Superior temporal gyrus (tissue), 1 donor: ENCODE data around the gene FBF1.
"Not testable (repeated sequence)": the region's sequence is repeated elsewhere in the genome, so short reads cannot be mapped to it uniquely, and the experiment has no call there.

ENCODE experiments used
- DNase-seq: peaks from one replicate; pipeline ENCODE4 v3.0.0-alpha.2; 2016; ENCODE audit errors: extremely low spot score

The FBF1 gene

GRCh38 chr17:75876938-75877751, 63.7 kb downstream of the FBF1 start:
- DNase-seq: peak; percentile 75

GRCh38 chr17:75876190-75876937, 64.5 kb downstream of the FBF1 start:
- no peak for DNase-seq

GRCh38 chr17:75875940-75876189, 65.0 kb downstream of the FBF1 start:
- DNase-seq: no peak

- no peak for DNase-seq
These were observed 65.5 kb downstream of the FBF1 start for GRCh38 chr17:75875182-75875939.

- DNase-seq: no peak
These were observed 66.3 kb downstream of the FBF1 start for GRCh38 chr17:75874323-75875181.

- DNase-seq: no peak
These were observed 67.1 kb downstream of the FBF1 start for GRCh38 chr17:75873587-75874322.

- no peak for DNase-seq
These were observed 68.1 kb downstream of the FBF1 start for GRCh38 chr17:75872434-75873351.

- not testable (repeated sequence) for DNase-seq
These were observed 70.6 kb downstream of the FBF1 start for GRCh38 chr17:75870228-75870627.

GRCh38 chr17:75869282-75870141, 71.3 kb downstream of the FBF1 start:
- DNase-seq: peak; percentile 90

- not testable (repeated sequence) for DNase-seq
These were observed 72.0 kb downstream of the FBF1 start for GRCh38 chr17:75868730-75869281.

GRCh38 chr17:75865404-75866188, 75.2 kb downstream of the FBF1 start:
- DNase-seq: not testable (repeated sequence)

GRCh38 chr17:75864887-75865286, 76.0 kb downstream of the FBF1 start:
- DNase-seq: not testable (repeated sequence)

- no peak for DNase-seq
These were observed 76.4 kb downstream of the FBF1 start for GRCh38 chr17:75864448-75864871.

- no peak for DNase-seq
These were observed 78.9 kb downstream of the FBF1 start for GRCh38 chr17:75861927-75862317.
